DMS53 (cell line): ENCODE measurements around the gene FNDC3B.
"Not testable (repeated sequence)": the region's sequence is repeated elsewhere in the genome, so short reads cannot be mapped to it uniquely, and the experiment has no call there.

ENCODE experiments used
- DNase-seq: peaks from one replicate; lab custom pipeline; 2025; lab: John Stamatoyannopoulos, UW

FNDC3B gene

DNA sequence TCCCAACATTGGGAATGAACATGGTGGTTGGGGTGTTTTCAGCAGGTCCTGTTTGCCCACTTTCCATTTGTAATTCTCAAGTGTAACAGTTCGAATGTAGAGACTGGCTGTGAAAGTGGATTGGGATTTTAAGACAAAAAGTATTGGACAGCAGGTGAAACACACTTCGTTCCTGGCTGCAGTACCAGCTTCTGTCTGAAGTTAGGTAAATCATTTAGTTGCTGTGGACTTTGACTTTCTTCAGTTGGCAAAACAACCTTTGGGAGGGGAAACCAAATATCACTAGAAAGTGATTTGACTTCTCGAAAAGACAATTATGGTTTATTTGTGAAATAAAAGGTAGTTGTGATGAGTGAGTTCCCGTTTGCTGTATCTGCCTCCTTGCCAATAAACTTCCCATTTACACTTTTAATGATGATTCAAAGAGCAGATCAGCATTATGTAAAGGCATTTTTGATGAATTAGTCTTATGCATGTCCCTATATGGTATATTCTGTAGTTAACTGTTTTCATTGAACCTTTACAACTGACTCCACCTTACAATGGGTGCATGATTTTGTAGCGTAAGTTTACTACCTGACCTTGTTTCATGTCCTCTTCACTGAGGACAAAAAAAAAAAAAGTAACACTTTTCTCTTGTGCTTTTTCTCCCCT lies 34.0 kb downstream of the FNDC3B start:
- no peak for DNase-seq

DNA sequence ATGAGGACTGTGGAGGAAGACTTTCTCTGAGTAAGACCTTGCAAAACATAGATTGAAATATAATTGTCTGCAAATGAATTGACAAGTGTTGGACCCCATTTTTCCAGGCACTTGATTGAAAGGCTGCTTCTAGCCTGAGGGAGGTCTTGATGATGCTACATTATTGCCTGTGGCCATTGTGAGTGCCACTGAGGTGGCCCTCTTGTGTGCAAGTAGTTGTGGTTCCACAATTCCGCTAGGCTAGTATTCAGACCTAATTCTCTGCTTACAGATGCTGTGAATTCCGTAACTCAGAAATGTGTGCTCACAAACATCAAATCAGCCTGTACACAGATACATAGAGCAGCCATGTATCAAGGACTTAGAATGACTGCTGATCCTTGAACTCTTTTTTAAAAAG lies 34.7 kb downstream of the FNDC3B start:
- DNase-seq, result no peak

DNA sequence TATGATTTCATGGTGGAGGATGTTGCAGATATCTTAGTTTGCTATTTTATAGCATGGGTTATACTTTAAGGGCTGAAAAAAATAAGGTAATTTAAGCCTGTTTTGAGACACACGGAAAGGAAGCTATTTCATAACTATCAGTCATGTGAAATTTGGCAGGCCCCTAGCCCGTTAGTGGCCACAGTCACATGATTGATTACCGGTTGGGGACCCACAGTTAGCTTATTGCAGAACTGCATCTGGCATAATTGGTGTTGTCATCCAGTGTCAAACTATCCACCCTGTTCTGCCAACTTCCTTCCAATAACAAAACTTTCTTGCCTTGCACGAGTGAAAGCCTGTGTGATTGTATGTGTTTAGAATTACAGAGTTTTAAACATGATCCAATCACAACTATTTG lies 35.2 kb downstream of the FNDC3B start:
- no peak for DNase-seq

DNA sequence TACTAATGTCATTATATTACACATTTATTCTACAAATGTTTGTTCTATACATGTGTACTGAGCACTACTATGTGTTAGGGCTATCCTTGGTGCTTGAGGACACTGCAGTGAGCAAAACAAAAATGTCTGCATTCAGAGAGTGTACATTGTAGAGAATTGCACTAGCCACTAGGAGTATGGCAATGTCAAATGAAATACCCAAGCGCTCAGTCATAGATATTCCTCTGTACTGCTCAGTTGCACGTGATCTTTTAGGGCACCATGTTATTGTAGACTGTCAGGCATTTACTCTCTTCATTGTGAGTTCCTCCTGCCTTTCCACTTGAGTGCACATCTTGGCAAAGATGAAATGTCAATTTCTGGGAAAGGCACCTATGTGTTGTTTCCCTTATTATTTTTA lies 36.8 kb downstream of the FNDC3B start:
- no peak for DNase-seq

DNA sequence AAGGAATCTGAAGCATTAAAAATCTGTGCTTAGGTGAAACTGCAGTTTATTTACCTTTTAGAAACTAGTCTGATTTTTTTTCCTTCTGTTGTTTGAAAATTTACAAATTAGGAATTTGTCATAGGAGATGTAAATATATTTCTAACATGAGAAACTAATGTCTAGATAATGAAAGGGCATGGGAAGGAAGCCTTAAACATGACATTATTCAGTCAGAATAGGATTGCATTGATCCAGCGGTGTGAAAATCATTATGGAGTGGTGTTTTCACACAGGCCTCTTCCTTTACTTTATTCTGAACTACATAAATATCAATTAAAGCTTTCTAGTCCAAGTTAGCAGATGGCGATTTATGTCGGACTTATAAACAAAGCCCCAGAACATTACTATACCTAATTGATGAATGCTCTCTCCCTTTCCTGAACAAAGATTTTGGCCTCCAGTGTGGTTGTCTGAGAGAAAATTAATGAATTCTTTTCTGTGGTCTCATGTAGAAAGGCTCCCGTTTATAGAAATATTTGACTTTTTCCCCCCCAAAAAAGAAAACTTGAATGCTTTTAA lies 37.9 kb downstream of the FNDC3B start:
- DNase-seq, result no peak

DNA sequence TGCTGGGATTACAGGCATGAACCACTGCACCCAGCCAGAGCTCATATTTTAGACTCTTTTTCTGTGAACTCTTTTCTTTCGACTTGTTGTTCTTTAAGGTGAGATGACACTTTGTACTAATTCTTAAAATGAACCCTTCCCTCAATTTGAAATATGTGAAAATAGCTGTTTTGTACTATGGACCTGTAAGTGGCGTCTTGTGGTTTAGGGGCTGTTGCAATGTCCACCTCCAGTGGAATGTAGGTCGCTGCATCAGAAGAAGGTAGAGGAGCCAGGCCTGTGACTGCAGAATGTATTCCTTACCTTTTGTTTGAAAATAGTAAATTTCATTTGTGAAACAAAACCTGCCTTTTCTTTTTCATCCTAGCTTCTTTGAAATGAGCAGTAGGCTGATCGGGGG lies 38.9 kb downstream of the FNDC3B start:
- DNase-seq, result no peak

DNA sequence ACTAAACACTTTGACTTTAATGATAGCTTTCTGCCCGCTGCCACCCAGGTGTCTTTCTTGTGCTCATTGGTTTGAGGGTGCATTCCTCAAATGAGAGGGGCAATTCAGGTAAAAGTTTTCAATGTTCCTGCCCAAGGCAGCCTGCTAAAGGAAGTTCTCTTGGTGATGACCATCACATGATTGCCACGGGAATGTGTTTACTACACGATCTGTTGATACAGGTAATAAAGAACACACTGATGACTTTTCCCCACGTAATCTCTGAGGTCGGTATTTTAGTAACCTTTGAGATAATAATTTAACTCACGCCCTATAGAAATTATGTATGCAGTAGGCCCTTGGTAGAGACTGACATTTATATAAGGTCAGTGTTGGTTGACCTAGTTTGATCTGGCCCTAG lies 39.3 kb downstream of the FNDC3B start:
- no peak for DNase-seq

DNA sequence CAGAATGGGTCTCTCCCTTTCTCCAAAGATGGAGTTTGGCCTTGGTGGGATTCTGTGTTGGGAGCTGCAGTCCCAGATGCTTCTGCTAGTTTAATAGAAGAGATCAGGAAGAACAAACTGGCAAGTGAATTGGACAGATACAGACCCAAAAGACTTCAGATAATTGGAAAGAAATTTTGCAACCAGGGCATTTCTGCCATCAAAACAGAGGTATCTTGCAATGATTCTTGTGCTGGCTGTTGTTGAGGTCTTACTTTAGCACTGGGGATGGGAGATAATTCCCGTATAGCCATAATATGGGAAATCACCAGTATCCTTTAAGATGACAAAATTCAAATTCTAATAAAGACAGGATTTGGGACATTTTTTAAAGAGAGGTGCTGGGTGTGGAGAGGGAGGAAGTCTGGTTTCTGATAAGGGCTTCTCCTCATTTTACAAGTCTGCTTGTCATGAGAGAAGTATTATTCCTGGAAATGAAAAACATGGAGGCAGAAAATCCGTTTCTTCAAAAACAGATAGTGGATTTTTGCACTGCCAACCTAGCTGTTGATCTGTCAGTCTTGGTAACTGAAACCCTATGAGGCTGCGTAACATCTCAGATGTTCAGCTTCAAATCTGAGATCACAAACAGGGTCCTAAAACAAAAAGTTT lies 40.1 kb downstream of the FNDC3B start:
- no peak for DNase-seq

DNA sequence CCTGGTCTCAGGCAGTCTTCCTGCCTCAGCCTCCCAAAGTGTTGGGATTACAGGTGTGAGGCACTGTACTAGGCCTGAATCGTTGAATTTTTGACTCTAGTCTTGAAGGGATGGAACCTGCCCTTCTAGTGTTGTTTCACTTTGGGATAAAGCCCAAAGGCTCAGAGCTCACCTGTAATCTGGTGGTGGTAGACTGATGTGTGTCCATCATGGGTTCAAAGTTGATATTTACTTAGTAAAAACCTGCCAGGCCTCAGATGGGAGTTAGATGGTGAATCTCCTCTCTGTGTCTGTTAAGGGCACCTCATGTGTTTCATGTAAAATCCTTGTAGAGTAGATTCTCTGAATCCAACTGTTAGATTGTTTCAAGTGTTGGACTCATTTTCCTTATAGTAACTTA lies 41.1 kb downstream of the FNDC3B start:
- no peak for DNase-seq

DNA sequence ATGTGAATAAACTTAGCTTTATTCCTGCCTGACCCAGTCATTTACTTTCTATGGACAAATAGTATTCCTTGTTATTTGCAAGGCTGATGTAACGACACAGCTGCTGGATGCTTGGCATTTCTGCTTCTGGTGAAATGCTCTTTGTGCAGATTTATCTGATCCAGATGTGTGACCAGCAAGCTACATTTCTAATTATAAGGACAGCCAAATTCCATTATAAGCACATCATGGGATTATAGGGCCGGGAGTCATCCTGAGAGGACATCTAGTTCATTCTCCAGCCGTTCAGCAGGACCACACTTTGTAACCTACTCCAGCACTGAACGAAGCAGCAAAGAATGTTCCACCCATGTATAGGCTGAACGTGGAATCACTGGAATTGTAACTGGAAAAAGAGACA lies 42.9 kb downstream of the FNDC3B start:
- DNase-seq, result no peak

DNA sequence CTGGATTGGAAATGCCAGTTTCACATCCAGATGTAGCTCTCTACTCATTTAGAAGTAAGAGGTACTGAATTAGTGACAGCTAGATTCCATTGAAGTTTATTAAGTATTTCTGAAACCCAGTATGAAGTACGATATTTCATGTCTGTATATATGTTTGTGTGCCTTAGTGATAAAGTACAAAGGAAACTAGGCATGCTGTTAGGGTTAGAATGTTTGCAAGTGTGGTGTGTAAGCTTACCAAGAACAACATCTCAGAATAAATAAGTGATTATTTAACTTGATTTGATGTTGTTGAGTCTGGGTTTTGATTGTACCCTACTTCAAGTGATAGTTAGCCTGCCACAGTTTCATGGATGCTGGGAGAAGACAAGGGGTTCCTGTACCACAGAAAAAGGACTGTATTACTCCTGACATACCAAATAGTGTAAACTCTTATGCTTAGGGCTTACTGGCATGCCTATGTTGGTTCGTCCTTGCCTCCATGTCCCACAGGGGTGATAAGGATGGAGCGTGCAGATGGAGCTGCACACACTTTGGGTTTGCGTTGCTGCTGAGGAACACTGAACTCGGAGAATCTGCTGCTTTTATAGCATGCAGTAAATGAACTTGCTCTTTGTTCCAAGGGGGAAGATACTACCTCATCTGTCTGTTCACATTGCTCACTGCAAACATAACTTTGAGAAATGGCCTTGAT lies 43.6 kb downstream of the FNDC3B start:
- DNase-seq, result no peak

DNA sequence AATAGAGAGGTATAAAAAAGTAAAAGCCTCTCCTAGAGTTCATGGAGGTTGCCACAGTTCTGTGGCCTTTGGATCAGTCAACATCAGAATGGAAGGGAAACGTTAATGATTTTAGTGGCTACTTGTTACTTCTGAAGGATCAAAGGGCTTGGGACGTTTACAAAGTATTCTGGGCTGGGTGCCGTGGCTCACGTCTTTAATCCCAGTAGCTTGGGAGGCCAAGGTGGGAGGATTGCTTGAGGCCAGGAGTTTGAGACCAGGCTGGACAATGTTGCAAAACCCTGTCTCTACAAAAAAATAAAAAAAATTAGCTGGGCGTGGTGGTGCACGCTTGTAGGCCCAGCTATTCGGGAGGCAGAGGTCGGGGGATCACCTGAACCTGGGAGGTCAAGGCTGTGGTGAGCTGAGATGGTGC lies 44.6 kb downstream of the FNDC3B start:
- no peak for DNase-seq

DNA sequence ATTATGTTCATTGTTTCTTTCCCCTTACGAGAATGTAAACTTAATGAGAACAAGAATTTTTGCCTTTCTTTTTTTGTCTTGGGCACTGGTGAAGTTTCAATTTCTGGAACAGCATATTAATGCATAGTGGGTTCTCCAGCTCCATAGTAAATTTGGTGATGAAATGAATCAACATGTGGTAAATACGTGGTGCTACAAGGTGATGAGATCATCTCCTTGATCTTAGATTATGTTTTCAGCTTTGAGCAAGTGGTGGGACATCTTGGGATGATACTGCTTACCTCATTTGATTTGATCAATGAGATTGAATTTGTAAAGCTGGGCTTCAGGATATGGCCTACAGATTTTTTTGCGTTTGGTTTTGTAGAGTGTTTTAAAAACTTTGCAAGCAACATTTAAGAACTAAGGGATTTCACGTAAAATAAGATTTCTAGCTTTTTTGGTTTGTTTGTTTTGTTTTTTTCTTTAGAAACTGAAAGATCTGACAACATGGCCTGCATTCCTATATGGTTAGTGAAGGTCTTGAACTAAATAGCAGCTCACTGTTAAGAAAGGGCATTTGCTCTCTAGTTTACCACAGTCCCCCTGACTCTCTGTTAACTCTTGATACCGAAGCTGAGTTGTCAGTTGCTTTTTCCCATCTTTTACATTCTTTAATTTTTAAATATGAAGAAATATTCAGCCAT lies 45.6 kb downstream of the FNDC3B start:
- DNase-seq, result no peak

DNA sequence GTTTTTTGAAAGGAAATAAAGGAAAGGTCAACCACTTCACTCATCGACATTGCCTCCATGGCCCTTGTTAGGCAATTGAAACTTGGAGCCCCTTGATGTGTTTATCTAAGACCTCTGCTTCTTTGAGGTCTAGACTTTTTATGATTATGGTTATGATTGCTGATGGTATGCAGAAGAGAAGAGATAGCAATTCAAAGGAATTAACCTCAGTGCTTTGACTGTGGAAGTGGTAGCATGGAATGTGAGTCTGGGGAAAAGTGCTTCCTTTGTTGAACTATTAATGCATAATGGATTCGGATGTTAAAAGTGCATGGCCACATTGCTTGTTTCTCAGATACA lies 46.1 kb downstream of the FNDC3B start:
- no peak for DNase-seq

DNA sequence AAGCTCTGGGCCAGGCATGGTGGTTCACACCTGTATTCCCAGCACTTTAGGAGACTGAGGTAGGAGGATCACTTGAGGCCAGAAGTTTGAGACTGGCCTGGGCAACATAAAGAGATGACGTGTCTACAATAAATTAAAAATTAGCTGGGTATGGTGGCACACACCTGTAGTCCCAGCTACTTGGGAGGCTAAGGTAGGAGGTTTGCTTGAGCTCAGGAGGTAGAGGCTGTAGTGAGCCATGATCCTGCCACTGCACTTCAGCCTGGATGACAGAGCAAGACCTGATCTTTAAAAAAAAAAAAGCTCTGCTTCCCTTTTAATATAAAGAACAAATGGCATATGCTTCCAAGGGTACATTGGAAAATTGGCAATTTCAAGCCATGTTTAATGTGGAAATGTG lies 46.7 kb downstream of the FNDC3B start:
- no peak for DNase-seq

DNA sequence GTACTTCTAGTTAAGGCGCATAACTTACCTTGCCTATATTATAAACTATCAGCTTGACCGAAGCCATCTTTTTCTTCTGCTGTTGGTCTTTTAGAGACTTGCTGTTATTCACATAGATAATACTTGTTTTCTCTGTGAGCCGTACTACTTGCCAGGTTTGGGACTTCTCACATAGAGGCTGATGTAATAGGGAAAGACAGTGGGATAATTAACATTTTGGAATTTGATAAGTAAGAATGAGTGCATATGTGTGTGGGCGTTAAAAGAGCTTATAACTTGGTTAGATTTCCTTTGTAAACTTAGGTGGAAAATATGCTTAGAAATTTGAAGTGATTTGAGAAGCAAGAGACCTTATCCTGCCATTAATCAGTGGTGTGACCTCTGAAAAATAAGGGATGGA lies 47.8 kb downstream of the FNDC3B start:
- DNase-seq, result no peak

DNA sequence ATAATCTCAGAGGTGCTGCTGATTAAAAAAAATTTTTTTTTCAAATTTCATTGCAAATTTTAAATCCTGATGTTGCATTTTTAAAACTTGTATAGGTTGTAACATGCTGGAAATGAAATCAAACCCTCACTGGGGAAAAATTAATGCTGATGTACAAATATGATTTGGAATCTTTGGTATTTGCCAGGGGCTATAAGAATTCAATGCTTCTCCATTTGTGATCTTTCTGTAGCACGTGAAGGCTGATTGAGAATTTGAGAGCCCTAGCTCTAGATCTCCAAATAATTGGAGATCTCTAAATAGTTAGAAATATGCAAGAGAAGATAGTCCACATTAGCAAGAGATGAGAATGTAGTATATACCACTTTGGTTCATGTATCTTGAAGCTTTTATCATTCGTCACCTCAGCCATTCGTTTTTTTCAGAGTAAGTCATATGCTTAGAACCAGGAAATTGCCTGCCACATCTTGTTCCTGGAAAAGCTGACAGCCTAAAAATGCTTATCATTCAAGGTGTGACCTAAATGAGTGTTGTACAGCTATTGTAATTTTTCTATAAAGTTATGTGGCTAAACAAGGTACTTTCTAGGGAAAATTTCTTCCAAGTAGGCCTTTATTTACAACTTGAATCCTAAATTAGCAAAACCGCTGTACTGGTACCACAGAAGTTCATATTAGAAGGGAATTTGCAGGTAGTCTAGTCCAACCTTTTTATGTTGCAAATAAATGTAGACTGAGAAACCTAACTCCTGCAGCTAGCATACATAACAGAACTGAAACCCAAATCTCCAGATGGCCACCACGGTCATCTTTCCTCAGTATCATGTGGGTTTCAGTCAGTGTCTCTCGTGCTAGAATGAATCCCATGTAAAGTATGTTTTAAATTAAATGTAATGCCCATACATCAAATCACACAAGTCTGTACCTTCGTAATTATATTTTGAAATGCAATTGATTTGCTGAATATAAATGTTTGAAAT lies 48.5 kb downstream of the FNDC3B start:
- DNase-seq, result no peak

DNA sequence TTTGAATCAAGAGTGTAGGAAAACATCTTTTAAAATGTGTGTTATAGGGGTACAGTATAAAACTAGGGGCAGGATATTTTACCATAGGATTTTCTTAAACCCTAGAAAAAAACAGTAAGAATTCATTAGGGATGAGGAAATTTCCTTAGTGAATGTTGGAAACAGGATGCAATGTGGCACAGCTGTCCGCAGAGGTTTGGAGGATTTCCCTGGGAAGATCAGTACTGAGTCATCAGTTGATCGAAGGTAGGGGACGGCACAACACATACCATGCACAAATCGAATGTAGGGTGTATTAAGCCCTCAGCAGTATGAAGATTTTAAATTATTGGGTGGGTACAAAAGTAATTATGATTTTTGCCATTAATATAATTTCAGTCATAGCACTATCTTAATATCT lies 49.9 kb downstream of the FNDC3B start:
- no peak for DNase-seq

DNA sequence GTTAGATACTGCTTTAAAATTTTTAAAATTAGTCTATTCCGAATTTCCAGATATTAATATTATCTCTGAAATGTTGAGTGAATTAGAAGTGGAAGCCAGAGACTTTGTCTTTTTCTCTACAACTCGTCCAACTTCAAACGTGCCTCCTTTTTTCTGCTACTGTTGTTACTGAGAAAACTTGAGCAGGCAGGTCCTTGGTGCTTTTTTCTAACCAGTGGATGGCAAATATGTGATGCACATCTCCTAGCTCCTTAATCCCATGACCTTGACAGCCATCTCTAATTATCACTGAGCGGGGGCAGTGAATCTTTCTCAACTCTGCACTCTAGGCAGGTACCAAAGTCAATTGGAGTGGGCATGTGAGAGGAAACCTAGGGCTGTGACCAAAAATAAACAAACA lies 50.7 kb downstream of the FNDC3B start:
- no peak for DNase-seq

DNA sequence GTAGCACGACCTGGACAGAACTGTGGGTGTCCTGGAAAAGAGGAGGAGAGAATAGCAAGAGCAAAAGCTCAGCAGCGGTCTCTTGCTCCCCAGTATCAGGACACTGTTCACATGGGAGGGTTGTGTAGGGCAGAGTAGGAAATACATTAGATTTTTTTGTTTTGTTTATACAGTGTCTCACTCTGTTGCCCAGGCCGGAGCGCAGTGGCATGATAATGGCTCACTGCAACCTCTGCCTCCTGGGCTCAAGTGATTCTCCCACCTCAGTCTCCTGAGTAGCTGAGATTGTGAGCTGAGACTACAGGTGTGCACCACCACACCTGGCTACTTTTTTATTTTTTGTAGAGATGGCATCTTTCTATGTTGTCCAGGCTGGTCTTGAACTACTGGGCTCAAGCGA lies 53.3 kb downstream of the FNDC3B start:
- DNase-seq, result no peak

DNA sequence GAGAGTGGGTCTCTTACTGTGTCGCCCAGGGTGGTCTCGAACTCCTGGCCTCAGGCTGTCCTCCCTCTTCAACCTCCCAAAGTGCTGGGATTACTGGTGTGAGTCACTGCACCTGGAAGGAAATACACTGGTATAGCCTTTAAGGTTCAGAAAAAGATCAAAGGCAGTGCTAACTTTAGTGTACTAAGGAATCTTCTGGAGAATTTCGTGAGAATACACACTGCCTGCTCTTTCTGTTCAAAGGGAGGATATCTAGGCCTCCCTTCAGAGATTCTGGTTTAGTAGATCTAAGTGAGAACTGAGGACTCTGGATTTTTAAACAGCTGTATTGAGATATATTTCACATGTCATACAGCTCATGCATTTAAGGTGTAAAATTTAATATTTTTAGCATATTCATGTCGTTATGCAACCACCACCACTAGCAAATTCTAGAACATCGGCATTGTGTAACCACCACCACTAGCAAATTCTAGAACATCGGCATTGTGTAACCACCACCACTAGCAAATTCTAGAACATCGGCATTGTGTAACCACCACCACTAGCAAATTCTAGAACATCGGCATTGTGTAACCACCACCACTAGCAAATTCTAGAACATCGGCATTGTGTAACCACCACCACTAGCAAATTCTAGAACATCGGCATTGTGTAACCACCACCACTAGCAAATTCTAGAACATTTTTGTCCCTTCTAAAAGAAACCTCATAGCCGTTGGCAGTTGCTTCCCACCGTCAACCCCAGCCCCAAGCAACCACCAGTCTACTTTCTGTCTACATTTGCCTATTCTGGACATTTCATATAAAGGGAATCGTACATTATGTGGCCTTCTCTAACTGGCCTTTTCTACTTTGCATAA lies 54.4 kb downstream of the FNDC3B start:
- not testable (repeated sequence) for DNase-seq
